SK-N-SH (cell line): ENCODE data around the gene PELI1. TPM values are rescaled to one million over a fixed set of nuclear protein-coding genes. Genes with fewer than 3 reads are reported as not detected.

ENCODE experiments used
- CTCF ChIA-PET: fragments of 300-600, 350-600 bp; formaldehyde crosslinking; extraction: SDS; loops from one replicate; lab custom pipeline; 2021; lab: Yijun Ruan, JAX
- POLR2A ChIA-PET: fragments of 350-600 bp; sonication (Branson Sonifier 250); formaldehyde crosslinking; extraction: SDS; loops from one replicate; lab custom pipeline; 2020; ENCODE audit warnings: antibody characterized with exemption, inconsistent platforms; lab: Yijun Ruan, JAX
- DNase-seq: peaks from one replicate; pipeline ENCODE4 v3.0.0; 2012
- H2AFZ ChIP-seq: fragments of 200-600 bp; sonication (generic); 2 replicates; pipeline ENCODE4 v1.8.1; 2016; ENCODE audit warnings: antibody characterized with exemption, mild to moderate bottlenecking, low read depth
- H3F3A ChIP-seq: fragments of 200-600 bp; sonication (generic); replicated peaks from 2 replicates; pipeline ENCODE3; 2016; ENCODE audit warnings: antibody characterized with exemption, mild to moderate bottlenecking; ENCODE audit not compliant: insufficient read depth
- H3K27ac ChIP-seq, 2 experiments: fragments of 200-500 bp in 1 of 2; fragments of 200-600 bp in 1 of 2; sonication (Bioruptor generic) in 1 of 2; sonication (generic), shearing (Covaris generic) in 1 of 2; 2 replicates each; pipeline versions ENCODE4 v1.5.1 to v1.6.1; 2014 to 2016; ENCODE audit warnings: low read depth in 2 of 2, inconsistent platforms in 1 of 2, low read length in 1 of 2, mild to moderate bottlenecking in 1 of 2, mixed read lengths in 1 of 2
- H3K27me3 ChIP-seq: fragments of 200-600 bp; sonication (generic), shearing (Covaris generic); 2 replicates; pipeline ENCODE4 v1.6.1; 2016; ENCODE audit warnings: mixed run types; ENCODE audit not compliant: insufficient read depth
- H3K36me3 ChIP-seq, 2 experiments: fragments of 200-500 bp in 1 of 2; fragments of 200-600 bp in 1 of 2; sonication (Bioruptor generic) in 1 of 2; sonication (generic) in 1 of 2; replicated peaks in 1 of 2; 2 replicates each; pipeline versions ENCODE3 to v1.5.1; 2014 to 2016; ENCODE audit warnings: low read length in 1 of 2, mild to moderate bottlenecking in 1 of 2; ENCODE audit not compliant: insufficient read depth in 2 of 2, control insufficient read depth in 1 of 2
- H3K4me1 ChIP-seq, 2 experiments: fragments of 200-500 bp in 1 of 2; fragments of 200-600 bp in 1 of 2; sonication (Bioruptor generic) in 1 of 2; sonication (generic), shearing (Covaris generic) in 1 of 2; 2 replicates each; pipeline versions ENCODE4 v1.5.1 to v1.6.1; 2014 to 2016; ENCODE audit warnings: low read depth in 1 of 2, low read length in 1 of 2, mixed run types in 1 of 2; ENCODE audit not compliant: insufficient read depth in 2 of 2, control insufficient read depth in 1 of 2
- H3K4me2 ChIP-seq: fragments of 200-600 bp; sonication (generic), shearing (Covaris generic); 2 replicates; pipeline ENCODE4 v1.6.1; 2017; ENCODE audit warnings: mixed run types
- H3K4me3 ChIP-seq, 2 experiments: fragments of 200-500 bp in 1 of 2; fragments of 200-600 bp in 1 of 2; sonication (Bioruptor generic) in 1 of 2; sonication (generic), shearing (Covaris generic) in 1 of 2; 2 replicates each; pipeline versions ENCODE4 v1.5.1 to v1.8.1; 2014 to 2016; ENCODE audit warnings: low read depth in 2 of 2, inconsistent platforms in 1 of 2, low read length in 1 of 2, mild to moderate bottlenecking in 1 of 2, mixed read lengths in 1 of 2, moderate library complexity in 1 of 2
- H3K79me2 ChIP-seq: fragments of 200-600 bp; sonication (generic); 2 replicates; pipeline ENCODE4 v1.8.1; 2017; ENCODE audit warnings: mild to moderate bottlenecking; ENCODE audit not compliant: insufficient read depth
- H3K9ac ChIP-seq: fragments of 200-600 bp; sonication (generic); 2 replicates; pipeline ENCODE4 v1.6.1; 2017; ENCODE audit warnings: mixed run types
- H3K9me2 ChIP-seq: fragments of 200-600 bp; sonication (generic); 2 replicates; pipeline ENCODE4 v1.6.1; 2017; ENCODE audit warnings: mixed run types
- H3K9me3 ChIP-seq: fragments of 200-600 bp; sonication (generic); 2 replicates; pipeline ENCODE4 v1.6.1; 2017; ENCODE audit warnings: mixed run types, mild to moderate bottlenecking, moderate library complexity
- H4K20me1 ChIP-seq: fragments of 200-600 bp; sonication (generic); 2 replicates; pipeline ENCODE4 v1.6.1; 2017; ENCODE audit warnings: mild to moderate bottlenecking, mixed run types; ENCODE audit not compliant: insufficient read depth
- ELF1 ChIP-seq: IDR thresholded peaks from 2 replicates; pipeline ENCODE4 v1.4.0; 2012
- EZH2phosphoT487 ChIP-seq: fragments of 200-600 bp; sonication (generic); IDR thresholded peaks from 2 replicates; pipeline ENCODE4 v1.6.1; 2017; ENCODE audit warnings: low read depth, mixed run types, mild to moderate bottlenecking, antibody characterized with exemption, moderate library complexity, borderline replicate concordance
- FOXM1 ChIP-seq: IDR thresholded peaks from 2 replicates; pipeline ENCODE4 v1.4.0; 2012; ENCODE audit warnings: low read depth, mild to moderate bottlenecking
- GABPA ChIP-seq: IDR thresholded peaks from 2 replicates; pipeline ENCODE4 v1.4.0; 2012; ENCODE audit warnings: low read depth, mild to moderate bottlenecking
- GATA2 ChIP-seq: sonication (generic); formaldehyde crosslinking; IDR thresholded peaks from 2 replicates; pipeline ENCODE4 v1.5.0; 2020; ENCODE audit warnings: mild to moderate bottlenecking, missing genetic modification reagents
- IRF3 ChIP-seq: fragments of 150-350 bp; IDR thresholded peaks from 2 replicates; pipeline ENCODE4 v1.6.1; 2016; ENCODE audit warnings: mild to moderate bottlenecking, low read depth, low read length
- NFIC ChIP-seq: IDR thresholded peaks from 2 replicates; pipeline ENCODE4 v1.4.0; 2012; ENCODE audit warnings: borderline replicate concordance
- NRF1 ChIP-seq: IDR thresholded peaks from 2 replicates; pipeline ENCODE4 v1.6.1; 2012; ENCODE audit warnings: low read depth, mild to moderate bottlenecking, low read length
- PBX3 ChIP-seq: IDR thresholded peaks from 2 replicates; pipeline ENCODE4; 2012
- REST ChIP-seq: IDR thresholded peaks from 2 replicates; pipeline ENCODE4 v1.6.1; 2012; ENCODE audit warnings: mild to moderate bottlenecking, low read depth, low read length, moderate library complexity
- RXRA ChIP-seq: IDR thresholded peaks from 2 replicates; pipeline ENCODE4 v1.4.0; 2012; ENCODE audit warnings: low read depth, mild to moderate bottlenecking, borderline replicate concordance
- TAF1 ChIP-seq: IDR thresholded peaks from 2 replicates; pipeline ENCODE4 v1.6.1; 2012; ENCODE audit warnings: low read depth, mild to moderate bottlenecking, low read length, moderate library complexity, borderline replicate concordance
- TCF12 ChIP-seq: IDR thresholded peaks from 2 replicates; pipeline ENCODE4 v1.4.0; 2012
- YY1 ChIP-seq: IDR thresholded peaks from 2 replicates; pipeline ENCODE4 v1.4.0; 2012; ENCODE audit warnings: low read depth, mild to moderate bottlenecking
- ZBTB33 ChIP-seq: IDR thresholded peaks from 2 replicates; pipeline ENCODE4 v1.4.0; 2012; ENCODE audit warnings: low read depth, borderline replicate concordance
- WGBS: methylation state at CpG from one replicate; pipeline ENCODE4 v1.1.6; 2017; ENCODE audit warnings: low lambda C conversion rate; 5-methylcytosine and 5-hydroxymethylcytosine counted together
- polyA plus RNA-seq, 3 experiments: library from polyadenylated mRNA; depleted of rRNA; stranded (reverse); fragments of >200 nt; gene quantifications; 2 replicates each; pipeline ENCODE4 v1.2.3, GENCODE V29; 2012

The PELI1 gene
- polyA plus RNA-seq, 1 of the 3 experiments (the other 2 are of a cell fraction), result 4.2 TPM

- Histone ChIP-seq H3K79me2 (peaks cover 73% of the 10 kb centered on the region), H3K4me1 (peaks cover 6 to 24% of the 10 kb centered on the region in 2 experiments), H3K36me3 (no peaks in the 10 kb centered on the region), H3K9ac (no peak overlapping the region), H3K4me2 (no peak overlapping the region), H3K9me2 (no peaks in the 10 kb centered on the region), H3K27me3 (no peaks in the 10 kb centered on the region), H4K20me1 (no peaks in the 10 kb centered on the region), H3K9me3 (no peaks in the 10 kb centered on the region), H3K4me3 (no peak overlapping the region), H3F3A (no peaks in the 10 kb centered on the region), H2AFZ (no peak overlapping the region), H3K27ac (no peak overlapping the region)
- DNase-seq, result no peak
- WGBS, result 98% methylated on average over 2 of the region's 2 CpGs
- CTCF ChIA-PET, result no interaction called here
- POLR2A ChIA-PET, result no interaction called here
- no peak for TF ChIP-seq IRF3
- TF ChIP-seq GATA2 (CRISPR knock-in tag), result no peak
- TF ChIP-seq TCF12, result no peak
- TF ChIP-seq NRF1, result no peak
- no peak for TF ChIP-seq YY1
- TF ChIP-seq GABPA, result no peak
- no peak for TF ChIP-seq FOXM1
- TF ChIP-seq EZH2phosphoT487, result no peak
- no peak for TF ChIP-seq ZBTB33
- TF ChIP-seq ELF1, result no peak
- TF ChIP-seq RXRA, result no peak
- no peak for TF ChIP-seq PBX3
These were observed 24.2 kb downstream of the PELI1 start for GRCh38 chr2:64120008-64120407.

GRCh38 chr2:64119369-64119768 is 24.9 kb downstream of the PELI1 start:
- Histone ChIP-seq H3K9me3 (no peaks in the 10 kb centered on the region), H3K4me1 (peaks cover 6 to 29% of the 10 kb centered on the region in 2 experiments), H3K4me2 (no peak overlapping the region), H3K36me3 (no peaks in the 10 kb centered on the region), H3K9ac (no peak overlapping the region), H3K79me2 (peaks cover 69% of the 10 kb centered on the region), H4K20me1 (no peaks in the 10 kb centered on the region), H3K27me3 (no peaks in the 10 kb centered on the region), H3F3A (peaks cover 5% of the 10 kb centered on the region), H3K27ac (no peak overlapping the region), H2AFZ (no peak overlapping the region), H3K4me3 (no peak overlapping the region), H3K9me2 (no peaks in the 10 kb centered on the region)
- 85% methylated on average over 4 of the region's 4 CpGs for WGBS
- POLR2A ChIA-PET, result no interaction called here
- CTCF ChIA-PET, result interaction anchor here (0.6 to 1.3 kb wide), 4 partner anchors 11 to 16 kb away, joined by 3 to 4 read pairs (median 3); no protein-coding TSS in a partner anchor
- no peak for DNase-seq
- TF ChIP-seq ZBTB33 (no peak), IRF3 (no peak), YY1 (no peak), REST (no peak), NFIC (no peak), TAF1 (no peak), PBX3 (no peak)
